ENCODE results near the gene TET2. TPM values are rescaled to one million over a fixed set of nuclear protein-coding genes. Genes with fewer than 3 reads are reported as not detected.

The TET2 gene
- polyA plus RNA-seq, 3 donors = 22.6 to 47.1 (median 42.5) TPM

DNA sequence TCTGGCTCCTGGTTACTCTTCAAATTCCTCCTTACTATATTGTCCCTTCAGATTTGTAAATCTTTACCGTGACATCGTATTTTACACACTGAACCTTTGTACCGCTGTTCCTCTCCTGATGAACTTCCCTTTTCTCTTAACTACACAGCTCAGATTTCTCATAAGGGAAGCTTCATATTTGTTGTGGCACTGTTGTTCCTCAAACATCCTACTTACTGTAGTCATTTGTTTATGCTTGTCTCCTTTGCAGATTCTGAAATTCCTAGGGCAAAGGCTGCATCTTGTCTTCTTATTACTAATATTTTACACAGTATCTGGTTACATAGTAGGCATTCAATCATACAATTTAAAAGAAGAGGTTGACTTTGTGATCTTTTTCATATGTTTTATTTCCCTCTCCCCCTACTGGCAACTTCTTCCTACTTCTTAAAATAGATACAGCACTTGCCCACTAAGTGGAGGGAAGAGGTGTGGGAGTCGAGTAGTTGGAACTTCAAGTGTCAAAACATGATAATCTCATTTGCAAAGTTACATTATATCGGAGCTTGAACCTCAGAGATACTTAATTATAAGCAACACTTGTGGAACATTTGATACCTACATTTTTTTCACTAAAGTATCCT lies 50.0 kb downstream of the TET2 start:
- Histone ChIP-seq H3K9ac (ENCODE audit: insufficient read depth, low read length, poor library complexity, severe bottlenecking) (no peak overlapping the region), H3K36me3 (replicated peaks in 1 of 2; ENCODE audit: control insufficient read depth in 1 of 2, insufficient read depth in 2 of 2, low read length in 2 of 2) (peaks cover 28 to 52% of the 10 kb centered on the region in 2 donors), H4K20me1 (ENCODE audit: insufficient read depth, low read length) (peaks cover 97% of the 10 kb centered on the region), H3K4me2 (replicated peaks; ENCODE audit: extremely low read depth, low read length, poor library complexity, severe bottlenecking) (peak overlapping the region; percentile 67), H2AFZ (ENCODE audit: insufficient read depth, low read depth, low read length, poor library complexity, severe bottlenecking) (no peak overlapping the region), H3K4me3 (replicated peaks in 1 of 3; ENCODE audit: low read depth in 2 of 3, low read length in 3 of 3) (peak overlapping the region in 1 of 3 experiments; percentile 39), H3K79me2 (ENCODE audit: insufficient read depth, low read length) (peaks cover 92% of the 10 kb centered on the region), H3K27ac (ENCODE audit: low read depth in 1 of 2, low read length in 2 of 2) (peak overlapping the region in 1 of 2 donors; percentile 68), H3K4me1 (ENCODE audit: control insufficient read depth in 1 of 2, insufficient read depth in 2 of 2, low read length in 2 of 2) (peaks cover 47 to 63% of the 10 kb centered on the region in 2 donors), H3K27me3 (ENCODE audit: control insufficient read depth in 2 of 2, insufficient read depth in 2 of 2, low read length in 2 of 2) (no peaks in the 10 kb centered on the region), H3K9me3 (replicated peaks in 1 of 2; ENCODE audit: control insufficient read depth in 1 of 2, insufficient read depth in 1 of 2, low read length in 2 of 2) (no peaks in the 10 kb centered on the region)
- Mint-ChIP-seq H3K27ac (peak overlapping the region; percentile 75 to 89 (median 87)), H3K4me1 (peaks cover 61% of the 10 kb centered on the region), H3K27me3 (ENCODE audit: low read depth in 3 of 3) (no peaks in the 10 kb centered on the region), H3K9me3 (peaks cover 0 to 2% (median 0%) of the 10 kb centered on the region in 7 donors), H3K4me3 (peak overlapping the region in 1 of 2 donors; percentile 52), H3K36me3 (peaks cover 36 to 59% of the 10 kb centered on the region in 2 donors)
- intact Hi-C loops (cut with micrococcal nuclease) = loop anchor here in 1 of 2 donors (10.0 kb wide), 1 partner anchor 52 kb away; the partner anchor contains the start of gene TET2
- WGBS (ENCODE audit: insufficient coverage) = 0% methylated on average over 2 of the region's 5 CpGs
- peak; percentile 73 to 85 (median 82) for DNase-seq
- peak; percentile 50 for TF ChIP-seq CTCF (IDR thresholded peaks at IDR 0.05)

- H4K20me1 ChIP-seq (ENCODE audit: insufficient read depth, low read length) = peaks cover 97% of the 10 kb centered on the region
- H3K9me3 ChIP-seq (replicated peaks in 1 of 2; ENCODE audit: control insufficient read depth in 1 of 2, insufficient read depth in 1 of 2, low read length in 2 of 2) = no peaks in the 10 kb centered on the region
- no peaks in the 10 kb centered on the region for H3K27me3 Mint-ChIP-seq (ENCODE audit: low read depth in 3 of 3)
- peak overlapping the region in 1 of 3 experiments; percentile 39 for H3K4me3 ChIP-seq (replicated peaks in 1 of 3; ENCODE audit: low read depth in 2 of 3, low read length in 3 of 3)
- no peak for TF ChIP-seq CTCF (IDR thresholded peaks at IDR 0.05)
- H3K36me3 Mint-ChIP-seq = peaks cover 38 to 60% of the 10 kb centered on the region in 2 donors
- peaks cover 92% of the 10 kb centered on the region for H3K79me2 ChIP-seq (ENCODE audit: insufficient read depth, low read length)
- intact Hi-C loops (cut with micrococcal nuclease) = loop anchor here in 1 of 2 donors (10.0 kb wide), 1 partner anchor 53 kb away; the partner anchor contains the start of gene TET2
- peak overlapping the region in 1 of 2 donors; percentile 68 for H3K27ac ChIP-seq (ENCODE audit: low read depth in 1 of 2, low read length in 2 of 2)
- H3K4me3 Mint-ChIP-seq = no peak overlapping the region
- WGBS (ENCODE audit: insufficient coverage) = no CpG with 5 or more reads among the region's 3 CpGs
- no peak overlapping the region for H3K4me2 ChIP-seq (replicated peaks; ENCODE audit: extremely low read depth, low read length, poor library complexity, severe bottlenecking)
- peaks cover 52% of the 10 kb centered on the region for H3K4me1 Mint-ChIP-seq
- DNase-seq = no peak
- no peak overlapping the region for H2AFZ ChIP-seq (ENCODE audit: insufficient read depth, low read depth, low read length, poor library complexity, severe bottlenecking)
- no peak overlapping the region for H3K9ac ChIP-seq (ENCODE audit: insufficient read depth, low read length, poor library complexity, severe bottlenecking)
- peaks cover 41 to 51% of the 10 kb centered on the region in 2 donors for H3K4me1 ChIP-seq (ENCODE audit: control insufficient read depth in 1 of 2, insufficient read depth in 2 of 2, low read length in 2 of 2)
- H3K36me3 ChIP-seq (replicated peaks in 1 of 2; ENCODE audit: control insufficient read depth in 1 of 2, insufficient read depth in 2 of 2, low read length in 2 of 2) = peaks cover 25 to 58% of the 10 kb centered on the region in 2 donors
- H3K9me3 Mint-ChIP-seq = peaks cover 0 to 2% (median 0%) of the 10 kb centered on the region in 7 donors
- H3K27me3 ChIP-seq (ENCODE audit: control insufficient read depth in 2 of 2, insufficient read depth in 2 of 2, low read length in 2 of 2) = no peaks in the 10 kb centered on the region
- peak overlapping the region in 1 of 7 donors; percentile 46 for H3K27ac Mint-ChIP-seq
These were observed 51.1 kb downstream of the TET2 start for GRCh38 chr4:105197777-105198176.

Data from CD14-positive monocyte (primary cell).